GM21576 (cell line): ENCODE data around the gene RBM14.
"Not testable (repeated sequence)": the region's sequence is repeated elsewhere in the genome, so short reads cannot be mapped to it uniquely, and the experiment has no call there.

ENCODE experiments used
- ATAC-seq: cut with Tn5 transposase; IDR thresholded peaks from one replicate; pipeline ENCODE4 v1.9.1; 2021; ENCODE audit warnings: mild to moderate bottlenecking, moderate library complexity; ENCODE audit not compliant: unreplicated experiment

RBM14 gene

DNA sequence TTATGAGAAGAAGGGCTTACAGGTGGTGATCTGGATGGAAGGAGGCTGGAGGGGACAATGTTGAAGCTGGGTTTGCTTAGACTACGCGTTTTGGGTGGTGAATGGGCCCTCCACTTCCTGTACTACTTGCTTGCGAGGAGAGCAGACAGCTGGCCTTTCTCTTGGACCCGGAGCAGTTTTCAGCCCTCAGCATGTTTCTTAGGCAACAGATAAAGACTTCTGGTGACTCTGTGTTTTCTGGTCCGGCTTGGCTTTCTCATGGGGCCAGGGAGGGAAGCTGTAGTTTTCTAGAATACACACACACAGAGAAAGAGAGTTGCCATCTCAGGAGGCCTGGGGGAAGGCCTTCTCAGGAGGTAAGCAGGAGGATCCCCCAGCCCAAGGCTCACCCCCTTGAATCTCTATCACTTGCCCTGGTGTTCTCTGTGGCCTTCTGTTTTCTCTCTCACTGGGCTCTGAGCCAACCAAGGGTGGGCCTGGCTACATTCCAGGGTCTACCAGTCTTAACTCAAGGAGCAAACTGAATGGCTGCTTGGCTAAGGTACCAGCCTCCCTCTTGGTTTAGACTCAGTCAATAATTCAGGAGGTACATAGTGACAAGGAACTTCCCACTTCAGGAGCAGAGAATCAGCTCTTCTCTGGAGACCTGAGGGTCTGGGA, 21.1 kb upstream of the RBM14 start:
- no peak for ATAC-seq

DNA sequence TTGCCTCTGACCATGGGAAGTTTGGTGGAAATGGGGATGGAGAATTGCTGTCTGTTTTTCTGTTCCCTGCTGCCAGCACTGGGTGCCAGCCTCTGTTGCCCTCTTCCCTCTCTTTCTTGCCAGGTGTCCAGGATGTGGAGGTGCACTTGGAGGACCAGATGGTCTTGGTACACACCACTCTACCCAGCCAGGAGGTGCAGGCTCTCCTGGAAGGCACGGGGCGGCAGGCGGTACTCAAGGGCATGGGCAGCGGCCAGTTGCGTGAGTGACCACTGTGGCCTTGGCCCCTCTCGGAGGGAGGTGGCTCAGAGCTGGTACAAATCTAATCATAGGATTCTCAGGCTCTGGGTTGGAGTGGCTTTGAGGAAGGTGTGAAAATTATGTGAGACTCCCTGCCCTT, 17.4 kb upstream of the RBM14 start:
- no peak for ATAC-seq

DNA sequence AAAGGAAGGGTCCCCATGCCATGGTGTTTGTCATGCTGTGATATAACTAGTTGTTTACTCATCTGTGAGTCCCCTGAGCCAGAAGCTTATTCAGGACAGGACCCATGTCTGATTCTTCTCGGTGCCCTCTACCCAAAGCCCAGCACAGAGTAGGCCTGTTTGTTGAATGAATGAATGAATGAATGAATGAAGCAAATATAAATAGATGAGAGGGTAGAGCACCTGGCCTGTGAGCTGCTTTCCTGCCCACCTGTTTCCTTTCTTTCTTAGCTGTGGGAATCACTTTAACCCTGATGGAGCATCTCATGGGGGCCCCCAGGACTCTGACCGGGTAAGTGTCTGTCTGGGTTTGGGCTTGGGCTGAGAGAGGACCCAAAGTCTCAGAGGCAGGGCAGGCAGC, 16.2 kb upstream of the RBM14 start:
- ATAC-seq: no peak

DNA sequence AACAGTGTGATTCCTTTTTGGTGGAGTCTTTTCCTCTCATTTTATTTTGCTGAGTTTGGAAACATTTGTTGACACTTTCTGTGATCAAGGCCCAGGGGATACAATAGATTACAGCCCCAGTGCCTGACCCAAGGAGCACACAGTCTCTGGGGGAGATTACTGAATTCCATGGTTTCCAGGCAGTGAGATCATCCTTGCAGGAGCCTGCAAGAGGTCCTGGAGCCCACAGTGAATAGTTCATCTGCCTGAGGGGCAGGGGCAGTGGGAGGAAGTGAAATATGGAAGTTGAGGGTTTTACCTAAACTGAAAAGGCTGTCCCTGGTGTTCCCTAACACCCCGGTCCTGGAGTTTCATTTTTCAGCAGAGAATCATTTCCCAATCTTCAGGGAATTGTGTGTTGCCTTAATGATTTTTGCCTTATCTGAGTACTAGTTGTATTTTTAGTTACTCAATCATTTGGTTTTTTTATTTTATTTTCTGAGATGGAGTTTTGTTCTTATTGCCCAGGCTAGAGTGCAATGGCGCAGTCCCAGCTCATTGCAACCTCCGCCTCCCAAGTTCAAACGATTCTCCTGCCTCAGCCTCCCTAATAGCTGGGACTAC, 15.7 kb upstream of the RBM14 start:
- ATAC-seq: no peak

DNA sequence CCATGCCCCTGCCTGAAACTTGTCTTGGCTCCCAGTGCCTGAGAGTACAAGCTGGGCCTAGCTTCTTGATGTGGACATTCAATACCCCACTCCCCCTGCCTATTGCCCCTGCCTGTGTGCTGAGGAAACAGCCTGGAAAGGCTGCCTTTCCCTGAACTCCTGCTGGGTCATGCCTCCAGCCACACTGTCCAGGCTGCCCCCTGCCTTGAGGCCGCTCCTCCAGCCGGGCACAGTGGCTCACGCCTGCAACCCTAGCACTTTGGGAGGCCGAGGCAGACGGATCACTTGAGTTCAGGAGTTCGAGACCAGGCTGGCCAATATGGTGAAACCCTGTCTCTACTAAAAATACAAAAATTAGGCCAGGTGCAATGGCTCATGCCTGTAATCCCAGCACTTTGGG, 13.4 kb upstream of the RBM14 start:
- no peak for ATAC-seq

DNA sequence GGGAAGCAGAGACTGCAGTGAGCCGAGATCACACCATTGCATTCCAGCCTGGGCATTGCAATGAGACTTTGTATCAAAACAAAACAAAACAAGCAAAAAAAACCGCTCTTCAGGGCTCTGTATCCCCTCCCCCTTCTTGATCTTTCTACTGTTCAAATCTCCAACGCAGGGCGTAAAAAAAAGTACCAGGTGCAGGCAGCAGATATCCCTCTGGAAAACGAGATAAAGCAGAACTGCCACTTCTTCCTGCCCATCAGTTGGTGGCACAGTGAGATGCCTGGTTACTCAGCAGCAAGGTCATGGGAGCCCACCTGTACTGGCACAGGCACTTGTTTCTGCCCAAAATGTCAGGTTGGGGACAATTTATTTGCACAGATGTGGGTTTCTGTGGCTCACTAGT, 12.3 kb upstream of the RBM14 start:
- no peak for ATAC-seq

DNA sequence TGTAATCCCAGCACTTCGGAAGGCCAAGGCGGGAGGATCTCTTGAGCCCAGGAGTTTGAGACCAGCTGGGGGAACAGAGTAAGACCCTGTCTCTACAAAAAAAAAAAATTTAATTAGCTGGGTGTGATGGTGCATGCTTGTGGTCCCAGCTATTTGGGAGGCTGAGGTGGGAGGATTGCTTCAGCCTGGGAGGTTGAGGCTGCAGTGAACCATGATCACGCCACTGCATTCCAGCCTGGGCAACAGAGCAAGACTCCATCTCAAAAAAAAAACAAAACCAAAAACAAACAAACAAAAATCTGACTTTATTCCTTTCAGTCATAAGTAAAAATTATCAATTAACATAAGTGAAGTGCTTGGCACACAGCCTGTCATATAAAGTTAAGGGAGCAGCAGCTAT, 9.8 kb upstream of the RBM14 start:
- not testable (repeated sequence) for ATAC-seq

DNA sequence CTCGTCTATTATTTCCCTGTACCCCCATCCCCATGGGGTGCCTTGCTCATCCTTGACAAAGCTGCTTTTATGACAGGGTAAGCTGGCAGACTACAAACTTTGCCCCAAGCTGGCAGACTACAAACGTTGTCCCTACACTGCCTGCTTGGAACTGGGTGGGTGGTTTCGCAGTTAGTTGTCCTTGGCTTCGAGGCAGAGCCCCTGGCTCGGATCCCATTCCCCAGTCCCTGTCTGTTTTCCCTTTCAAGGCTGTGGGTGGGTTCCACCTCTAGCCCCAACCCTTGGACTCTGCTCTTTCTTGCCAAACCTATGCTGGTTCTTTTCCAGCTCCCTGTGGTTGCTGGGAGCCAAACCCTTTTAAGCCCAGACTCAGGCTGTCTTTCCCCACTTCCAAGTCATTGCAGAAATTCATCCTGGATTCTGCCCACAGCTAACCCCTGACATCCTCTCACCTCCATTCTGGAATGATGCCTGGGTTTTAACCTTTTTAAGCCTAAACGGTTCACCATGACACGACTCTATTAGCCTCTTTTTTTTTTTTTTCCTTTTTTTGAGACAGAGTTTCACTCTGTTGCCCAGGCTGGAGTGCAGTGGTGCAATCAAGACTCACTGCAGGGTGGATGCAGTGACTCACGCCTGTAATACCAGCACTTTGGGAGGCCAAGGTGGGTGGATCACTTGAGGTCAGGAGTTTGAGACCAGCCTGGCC, 9.2 kb upstream of the RBM14 start:
- ATAC-seq: no peak

DNA sequence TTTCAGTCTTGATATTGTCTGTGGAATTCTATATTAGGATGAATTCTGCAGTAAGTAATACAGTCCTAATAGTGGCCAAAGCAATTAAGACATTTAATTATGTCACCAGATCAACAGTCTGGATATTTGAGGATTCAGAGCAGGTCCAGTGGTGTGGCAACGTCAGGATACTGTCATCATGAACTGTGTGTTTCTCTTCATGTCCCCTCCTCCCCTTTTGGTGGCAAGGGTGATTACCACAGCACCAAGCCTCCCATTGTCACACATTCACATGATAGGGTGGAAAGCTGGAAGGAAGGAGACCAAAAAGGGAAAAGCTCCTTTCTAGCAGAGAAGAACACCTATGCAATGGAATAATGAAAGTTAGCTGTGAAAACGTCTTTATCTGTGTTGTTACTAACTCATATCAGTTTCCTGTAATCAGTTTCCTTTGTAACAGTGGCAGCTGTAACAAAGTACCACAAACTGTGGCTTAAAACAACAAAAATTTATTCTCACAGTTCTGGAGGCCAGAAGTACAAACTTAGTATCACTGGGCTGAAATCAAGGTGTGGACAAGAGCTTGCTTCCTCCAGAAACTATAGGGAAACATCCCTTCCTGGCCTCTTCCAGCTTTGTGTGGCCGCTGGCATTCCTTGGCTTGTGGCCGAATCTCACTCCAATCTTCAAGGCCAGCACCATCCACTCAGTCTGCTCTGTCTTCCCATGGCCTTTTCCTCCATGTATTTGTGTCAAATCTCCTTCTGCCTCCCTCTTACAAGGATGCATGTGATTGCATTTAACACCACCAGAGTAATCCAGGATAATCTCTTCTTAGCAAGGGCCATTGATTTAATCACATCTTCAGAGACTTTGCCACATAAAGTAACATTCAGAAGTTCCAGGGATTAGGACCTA, 6.5 kb upstream of the RBM14 start:
- ATAC-seq: no peak

DNA sequence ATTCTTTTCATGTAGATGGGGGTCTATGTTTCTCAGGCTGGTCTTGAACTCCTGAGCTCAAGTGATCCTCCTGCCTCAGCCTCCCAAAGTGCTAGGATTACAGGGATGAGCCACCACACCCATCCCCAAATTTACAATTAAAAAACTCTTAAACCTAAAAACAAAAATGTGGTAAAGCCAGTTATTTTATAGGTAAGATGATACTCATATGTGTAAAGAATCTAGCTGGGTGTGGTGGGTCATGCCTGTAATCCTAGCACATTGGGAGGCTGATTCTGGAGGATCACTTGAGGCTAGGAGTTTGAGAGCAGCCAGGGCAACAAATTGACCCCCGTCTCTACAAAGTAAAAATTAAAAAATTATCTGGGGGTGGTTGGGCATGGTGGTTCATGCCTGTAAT, 4.0 kb upstream of the RBM14 start:
- ATAC-seq: no peak

DNA sequence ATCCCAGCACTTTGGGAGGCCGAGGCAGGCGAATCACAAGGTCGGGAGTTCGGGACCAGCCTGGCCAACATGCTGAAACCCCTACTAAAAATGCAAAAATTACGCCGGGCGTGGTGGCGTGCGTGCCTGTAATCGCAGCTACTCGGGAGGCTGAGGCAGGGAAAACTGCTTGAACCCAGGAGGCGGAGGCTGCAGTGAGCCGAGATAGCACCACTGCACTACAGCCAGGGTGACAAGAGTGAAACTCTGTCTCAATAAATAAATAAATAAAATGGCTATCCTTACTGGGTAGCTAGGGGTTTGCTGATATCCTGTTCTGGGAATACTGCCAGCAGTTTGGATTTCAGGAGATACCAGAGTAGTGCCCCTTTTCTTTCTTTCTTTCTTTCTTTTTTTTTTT, 2.4 kb upstream of the RBM14 start:
- no peak for ATAC-seq

DNA sequence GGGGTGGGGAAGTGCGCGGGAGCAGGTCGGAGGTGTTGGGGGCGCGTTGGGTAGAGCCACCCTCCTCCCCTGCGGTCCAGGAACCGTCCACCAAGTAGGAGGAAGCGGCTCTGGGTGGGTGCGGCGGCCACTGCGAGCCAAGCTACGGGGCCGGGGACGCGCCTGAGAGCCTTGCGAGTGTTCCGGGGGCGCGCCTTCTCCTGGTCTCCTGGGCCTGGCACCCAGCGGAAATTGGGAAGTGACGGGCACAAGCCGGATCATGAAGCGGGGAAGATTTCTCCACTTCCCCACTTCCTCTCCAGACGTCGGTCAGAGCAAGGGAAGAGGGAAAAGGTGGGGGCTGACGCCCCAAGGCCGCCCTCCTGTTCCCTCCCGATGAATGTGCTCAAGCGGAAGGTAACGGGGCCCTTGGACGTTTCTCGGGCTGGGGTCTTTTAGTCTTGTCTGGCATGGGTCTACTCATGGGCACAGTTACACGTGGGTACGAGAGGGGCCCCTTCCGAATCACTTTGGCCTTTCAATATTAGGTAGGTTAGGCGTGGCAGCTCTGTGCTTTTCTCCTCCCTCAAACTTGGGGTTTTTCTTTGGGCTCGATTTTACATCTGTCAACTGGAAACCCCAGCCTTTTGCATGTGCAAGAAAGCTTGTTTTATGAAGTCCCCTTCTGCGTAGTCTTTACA, 865 bp downstream of the RBM14 start:
- peak; percentile 8 for ATAC-seq

DNA sequence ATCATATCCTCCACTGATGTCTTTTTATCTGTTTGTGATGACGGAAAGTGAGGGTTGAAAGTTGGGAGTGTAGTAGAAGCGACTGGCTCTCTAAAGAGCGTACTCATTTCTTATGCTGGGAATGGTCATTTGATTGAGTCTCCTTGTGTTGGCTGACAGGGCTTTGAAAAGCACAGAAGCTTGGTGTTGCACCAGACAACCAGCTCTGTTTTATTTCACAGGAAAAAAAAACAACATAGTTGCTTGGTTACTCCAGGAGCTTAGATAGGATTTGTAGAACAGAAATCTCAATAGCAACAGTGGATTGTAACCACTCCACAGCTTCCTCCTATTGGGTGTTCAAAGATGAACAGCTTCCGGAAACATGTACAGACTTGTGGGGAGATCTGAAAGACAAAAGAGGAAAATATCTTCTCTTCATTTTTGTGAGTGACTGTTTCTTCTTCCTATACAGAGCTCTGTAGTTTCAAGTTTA, 2.7 kb downstream of the RBM14 start:
- ATAC-seq: no peak

DNA sequence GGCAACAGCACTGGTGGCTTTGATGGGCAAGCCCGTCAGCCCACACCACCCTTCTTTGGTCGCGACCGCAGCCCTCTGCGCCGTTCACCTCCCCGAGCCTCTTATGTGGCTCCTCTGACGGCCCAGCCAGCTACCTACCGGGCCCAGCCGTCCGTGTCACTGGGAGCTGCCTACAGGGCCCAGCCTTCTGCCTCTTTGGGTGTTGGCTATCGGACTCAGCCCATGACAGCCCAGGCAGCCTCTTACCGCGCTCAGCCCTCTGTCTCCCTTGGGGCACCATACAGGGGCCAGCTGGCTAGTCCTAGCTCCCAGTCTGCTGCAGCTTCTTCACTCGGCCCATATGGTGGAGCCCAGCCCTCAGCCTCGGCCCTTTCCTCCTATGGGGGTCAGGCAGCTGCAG, 8.0 kb downstream of the RBM14 start:
- no peak for ATAC-seq

DNA sequence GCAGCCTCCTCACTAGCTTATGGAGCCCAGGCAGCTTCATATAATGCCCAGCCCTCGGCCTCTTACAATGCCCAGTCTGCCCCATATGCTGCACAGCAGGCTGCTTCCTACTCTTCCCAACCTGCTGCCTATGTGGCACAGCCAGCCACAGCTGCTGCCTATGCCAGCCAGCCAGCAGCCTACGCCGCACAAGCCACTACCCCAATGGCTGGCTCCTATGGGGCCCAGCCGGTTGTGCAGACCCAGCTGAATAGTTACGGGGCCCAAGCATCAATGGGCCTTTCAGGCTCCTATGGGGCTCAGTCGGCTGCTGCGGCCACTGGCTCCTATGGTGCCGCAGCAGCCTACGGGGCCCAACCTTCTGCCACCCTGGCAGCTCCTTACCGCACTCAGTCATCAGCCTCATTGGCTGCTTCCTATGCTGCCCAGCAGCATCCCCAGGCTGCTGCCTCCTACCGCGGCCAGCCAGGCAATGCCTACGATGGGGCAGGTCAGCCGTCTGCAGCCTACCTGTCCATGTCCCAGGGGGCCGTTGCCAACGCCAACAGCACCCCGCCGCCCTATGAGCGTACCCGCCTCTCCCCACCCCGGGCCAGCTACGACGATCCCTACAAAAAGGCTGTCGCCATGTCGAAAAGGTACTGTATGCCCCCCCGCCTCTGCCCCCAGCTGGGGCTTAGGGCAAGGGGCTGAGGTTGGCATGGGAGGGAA, 8.8 kb downstream of the RBM14 start:
- no peak for ATAC-seq

DNA sequence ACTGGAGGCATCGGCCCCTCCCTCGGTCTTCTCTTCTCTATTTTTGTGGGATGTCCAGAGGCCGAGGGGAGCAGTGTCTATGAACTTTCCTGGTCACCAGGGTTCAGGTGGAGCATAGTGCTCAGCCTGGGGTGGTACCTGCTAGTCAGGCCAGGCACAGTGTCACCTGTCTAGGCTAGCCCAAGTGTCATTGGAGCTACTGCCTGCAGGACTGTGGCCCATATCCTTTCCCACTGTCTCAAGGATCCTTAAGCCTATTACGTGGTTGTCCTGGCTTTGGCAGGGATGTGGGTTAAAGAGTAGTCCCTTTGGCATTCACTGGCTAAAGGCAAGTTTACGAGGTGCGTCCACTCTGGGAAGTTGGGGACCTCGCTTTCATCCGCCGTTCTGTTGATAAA, 9.3 kb downstream of the RBM14 start:
- no peak for ATAC-seq

DNA sequence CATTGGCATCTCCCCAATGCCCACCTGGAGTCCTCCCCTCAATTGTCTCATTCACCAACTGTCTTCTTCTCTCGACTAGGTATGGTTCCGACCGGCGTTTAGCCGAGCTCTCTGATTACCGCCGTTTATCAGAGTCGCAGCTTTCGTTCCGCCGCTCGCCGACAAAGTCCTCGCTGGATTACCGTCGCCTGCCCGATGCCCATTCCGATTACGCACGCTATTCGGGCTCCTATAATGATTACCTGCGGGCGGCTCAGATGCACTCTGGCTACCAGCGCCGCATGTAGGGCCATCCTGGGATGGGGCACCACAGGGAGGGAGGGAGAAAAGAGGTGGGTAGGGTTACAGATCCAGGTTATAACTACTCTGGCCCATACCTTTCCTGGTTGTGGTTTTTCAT, 10.0 kb downstream of the RBM14 start:
- no peak for ATAC-seq

DNA sequence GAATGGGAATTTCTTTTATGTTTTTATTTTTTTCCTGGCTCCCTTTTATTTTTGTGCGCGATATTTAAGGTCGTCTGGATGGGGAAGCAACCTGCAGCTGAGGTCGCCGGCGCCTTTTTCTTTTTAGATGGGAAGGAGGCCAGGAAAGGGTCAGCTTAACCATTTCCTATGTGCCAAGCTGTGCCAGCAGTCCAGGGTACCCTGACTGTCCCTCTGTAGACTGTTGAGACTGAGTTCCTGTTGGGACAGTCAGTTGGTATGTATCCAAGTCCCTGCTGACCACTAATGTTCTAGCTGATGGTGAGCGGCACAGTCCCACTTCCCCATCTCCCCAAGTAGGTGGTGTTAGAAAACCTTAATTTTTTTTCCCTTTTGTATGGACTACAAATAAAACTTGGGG, 10.5 kb downstream of the RBM14 start:
- ATAC-seq: no peak

DNA sequence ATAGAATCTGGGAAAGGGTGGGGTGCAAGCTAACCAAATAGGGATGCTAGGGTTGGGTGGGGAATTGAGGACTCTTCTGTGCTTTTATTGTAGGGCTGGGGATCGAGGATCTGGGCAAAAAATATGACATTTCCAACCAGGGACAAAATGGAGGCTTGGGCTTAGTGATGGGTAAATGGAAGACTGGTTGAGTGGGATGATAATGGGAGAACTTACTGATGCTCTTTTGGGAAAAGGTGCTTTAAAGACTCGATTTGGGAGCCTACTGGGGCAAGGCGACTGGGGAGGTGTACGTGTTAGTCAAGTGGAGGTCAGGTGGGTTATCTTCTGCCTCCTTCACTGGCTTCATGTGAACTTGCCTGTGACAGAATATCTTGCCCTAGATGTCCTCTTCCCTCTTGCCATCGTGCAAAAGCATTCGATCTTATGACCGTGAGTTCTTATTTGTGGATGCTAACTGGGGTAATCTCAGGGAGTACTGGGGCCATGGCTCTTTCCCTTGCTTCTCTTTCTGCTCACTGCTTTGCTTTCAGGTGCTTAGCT, 11.7 kb downstream of the RBM14 start:
- no peak for ATAC-seq

DNA sequence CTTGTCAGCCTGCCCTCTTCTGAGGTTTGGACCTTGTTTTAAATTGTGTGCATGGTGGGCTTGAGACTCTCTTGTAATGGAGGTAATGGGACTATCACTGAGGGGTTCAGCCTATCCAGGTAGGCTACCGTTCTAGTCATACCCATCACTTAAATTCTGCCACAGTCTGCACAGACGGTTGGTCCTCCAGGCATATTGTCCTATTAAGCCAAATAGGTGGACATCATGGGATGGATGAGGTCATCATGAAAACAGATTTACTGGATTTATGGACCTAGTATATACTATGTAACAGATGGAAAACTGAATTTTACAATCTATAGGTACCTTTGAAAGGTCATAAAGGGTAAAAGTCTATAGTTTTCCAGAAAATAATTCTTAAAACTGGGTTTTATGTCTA, 12.9 kb downstream of the RBM14 start:
- no peak for ATAC-seq
